GM06990 (cell line): Measurements from ENCODE around the gene NHERF2.
"Not testable (repeated sequence)": the region's sequence is repeated elsewhere in the genome, so short reads cannot be mapped to it uniquely, and the experiment has no call there.

Experiments used
- DNase-seq: peaks from one replicate; pipeline ENCODE4 v3.0.0-alpha.2; 2011; ENCODE audit not compliant: insufficient read length; ENCODE audit errors: extremely low read depth
- H3K27me3 ChIP-seq: replicated peaks from 2 replicates; pipeline ENCODE4 v1.6.0; 2011; ENCODE audit warnings: low read length; ENCODE audit not compliant: control insufficient read depth, insufficient read depth
- H3K36me3 ChIP-seq: 2 replicates; pipeline ENCODE4 v1.5.1; 2011; ENCODE audit warnings: low read length; ENCODE audit not compliant: control insufficient read depth, insufficient read depth
- H3K4me3 ChIP-seq: replicated peaks from 2 replicates; pipeline ENCODE4 v1.5.1; 2011; ENCODE audit warnings: low read depth, mild to moderate bottlenecking, control low read depth, low read length
- CTCF ChIP-seq: IDR thresholded peaks from 2 replicates; pipeline ENCODE4 v1.5.1; 2011; ENCODE audit warnings: low read length, control low read depth, mild to moderate bottlenecking, inconsistent platforms; ENCODE audit not compliant: insufficient read depth, poor library complexity, severe bottlenecking

The NHERF2 gene

GRCh38 chr16:2031081-2031577 is 4.4 kb downstream of the NHERF2 start:
- H3K4me3 ChIP-seq = no peak overlapping the region
- H3K27me3 ChIP-seq = peaks cover 9% of the 10 kb centered on the region
- H3K36me3 ChIP-seq = no peaks in the 10 kb centered on the region
- no peak for DNase-seq
- TF ChIP-seq CTCF = no peak

GRCh38 chr16:2032285-2033056 is 5.8 kb downstream of the NHERF2 start:
- H3K27me3 ChIP-seq = peaks cover 7% of the 10 kb centered on the region
- no peak overlapping the region for H3K4me3 ChIP-seq
- TF ChIP-seq CTCF = no peak
- no peak for DNase-seq
- no peaks in the 10 kb centered on the region for H3K36me3 ChIP-seq

- H3K36me3 ChIP-seq = no peaks in the 10 kb centered on the region
- no peak overlapping the region for H3K4me3 ChIP-seq
- no peak for DNase-seq
These were observed 6.6 kb downstream of the NHERF2 start for GRCh38 chr16:2033057-2033908.

GRCh38 chr16:2033909-2034695 is 7.4 kb downstream of the NHERF2 start:
- not testable (repeated sequence) for H3K36me3 ChIP-seq, DNase-seq, H3K27me3 ChIP-seq, H3K4me3 ChIP-seq

More at GRCh38 chr16:2033057-2033908, 6.6 kb downstream of the NHERF2 start:
- peaks cover 2% of the 10 kb centered on the region; the same call in 1 of the 2 replicates for H3K27me3 ChIP-seq
- no peak for TF ChIP-seq CTCF

- DNase-seq = no peak
- Histone ChIP-seq H3K4me3 (no peak overlapping the region), H3K27me3 (no peaks in the 10 kb centered on the region), H3K36me3 (no peaks in the 10 kb centered on the region)
- no peak for TF ChIP-seq CTCF
These were observed 8.2 kb downstream of the NHERF2 start for GRCh38 chr16:2034696-2035430.
